Anterior cingulate cortex (tissue), 58 donors: ENCODE data around the gene FABP3.
A peak's percentile ranks its signal among the peaks of the same experiment; 100 is the strongest.

Experiments
- DNase-seq, 58 donors: peaks; one replicate each; lab custom pipeline; 2025; lab: John Stamatoyannopoulos, UW

The FABP3 gene

DNA sequence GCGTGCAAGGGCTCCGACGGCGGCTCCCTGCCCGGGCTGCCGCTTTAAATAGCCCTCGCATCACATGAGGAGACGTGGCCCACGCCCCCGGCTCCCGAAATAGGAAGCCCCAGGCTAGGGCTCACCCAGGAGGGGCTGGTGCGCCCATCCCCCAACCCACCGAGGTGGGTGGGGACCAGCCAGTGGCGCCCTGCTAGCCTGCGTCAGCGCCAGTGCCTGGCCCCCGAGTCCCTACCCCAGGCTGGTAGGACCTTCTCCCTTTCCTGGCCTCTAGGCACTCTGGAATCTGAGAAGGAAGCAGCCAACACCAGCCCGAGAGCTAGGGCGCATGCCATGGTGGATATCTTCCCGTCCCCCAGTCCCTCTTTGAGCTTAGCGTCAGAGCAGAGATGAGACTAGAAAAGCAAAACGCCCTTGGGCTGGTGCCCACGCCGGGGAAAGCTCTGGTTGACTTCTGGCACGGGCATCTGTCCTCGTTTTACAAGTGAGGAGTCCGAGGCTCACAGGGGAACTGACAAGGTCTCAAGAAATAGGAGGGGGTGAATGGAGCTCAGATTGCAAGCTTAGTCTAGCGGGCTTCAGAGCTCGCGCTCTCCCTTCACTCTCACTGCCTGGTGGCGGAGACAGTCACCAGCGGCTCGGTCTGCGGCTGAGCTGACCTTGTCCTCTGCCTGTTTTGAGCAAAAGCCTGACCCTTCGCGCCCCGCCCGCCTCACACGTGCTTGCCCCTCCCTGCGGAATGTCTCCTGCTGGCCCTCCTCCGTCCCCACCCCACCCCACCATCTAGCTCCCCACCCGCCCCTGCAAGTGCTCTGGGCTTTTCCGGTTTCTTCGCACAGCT, at the start of gene FABP3:
Gene FABP3 (minus strand): TSS at position 21 of the 841 bp plus-strand sequence. CDS start 62 bp downstream, outside the sequence.
- peak in 56 of 58 donors; percentile 42 to 86 (median 70) for DNase-seq

DNA sequence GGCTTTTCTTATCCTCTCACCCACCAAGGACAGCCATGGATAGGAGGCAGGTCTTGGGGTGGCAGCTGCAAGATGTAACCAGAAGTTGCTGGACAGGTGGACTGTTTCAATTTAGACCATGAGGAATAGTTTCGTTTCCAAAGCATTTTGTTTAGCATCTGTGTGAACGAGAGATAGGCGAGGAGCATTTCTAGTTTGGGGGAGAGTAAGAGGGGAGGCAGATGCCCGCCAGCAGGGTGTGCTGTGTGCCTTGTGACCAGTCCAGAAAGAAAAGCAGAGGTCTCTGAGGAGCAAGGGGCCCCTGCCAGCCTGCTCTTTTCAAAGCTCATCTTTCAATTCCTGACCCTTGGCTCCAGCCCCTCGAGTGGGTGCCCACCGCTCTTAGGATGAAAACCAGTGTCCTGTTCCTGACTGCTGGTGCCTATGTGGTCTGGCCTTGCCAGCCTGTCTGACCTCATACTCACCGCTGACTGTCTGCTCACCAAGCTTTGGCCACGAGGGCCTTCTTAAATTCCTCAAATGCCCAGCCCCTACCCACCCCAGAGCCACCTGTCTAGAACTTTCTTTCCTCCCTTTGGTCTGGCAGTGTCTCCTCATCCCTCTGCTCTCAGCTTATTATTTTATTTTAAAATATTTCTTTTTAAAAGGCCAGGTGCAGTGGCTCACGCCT, 48.6 kb upstream of the FABP3 start:
- DNase-seq: no peak

DNA sequence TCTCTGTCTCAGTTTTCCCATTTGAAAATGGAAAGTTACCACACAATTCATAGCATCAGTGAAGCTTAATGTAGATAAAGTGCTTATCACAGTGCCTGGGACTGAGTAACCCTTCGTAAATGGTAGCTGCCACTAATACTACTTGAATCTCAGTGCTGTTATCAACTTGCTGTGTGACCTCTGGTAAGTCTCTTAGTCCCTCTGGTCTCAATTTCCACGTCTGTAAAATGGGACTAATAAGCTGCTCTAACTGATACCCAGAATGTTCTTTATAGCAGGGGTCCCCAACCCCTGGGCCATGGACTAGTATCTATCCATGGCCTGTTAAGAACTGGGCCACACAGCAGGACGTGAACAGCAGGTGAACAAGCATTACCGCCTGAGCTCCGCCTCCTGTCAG, 47.8 kb upstream of the FABP3 start:
- DNase-seq: no peak

DNA sequence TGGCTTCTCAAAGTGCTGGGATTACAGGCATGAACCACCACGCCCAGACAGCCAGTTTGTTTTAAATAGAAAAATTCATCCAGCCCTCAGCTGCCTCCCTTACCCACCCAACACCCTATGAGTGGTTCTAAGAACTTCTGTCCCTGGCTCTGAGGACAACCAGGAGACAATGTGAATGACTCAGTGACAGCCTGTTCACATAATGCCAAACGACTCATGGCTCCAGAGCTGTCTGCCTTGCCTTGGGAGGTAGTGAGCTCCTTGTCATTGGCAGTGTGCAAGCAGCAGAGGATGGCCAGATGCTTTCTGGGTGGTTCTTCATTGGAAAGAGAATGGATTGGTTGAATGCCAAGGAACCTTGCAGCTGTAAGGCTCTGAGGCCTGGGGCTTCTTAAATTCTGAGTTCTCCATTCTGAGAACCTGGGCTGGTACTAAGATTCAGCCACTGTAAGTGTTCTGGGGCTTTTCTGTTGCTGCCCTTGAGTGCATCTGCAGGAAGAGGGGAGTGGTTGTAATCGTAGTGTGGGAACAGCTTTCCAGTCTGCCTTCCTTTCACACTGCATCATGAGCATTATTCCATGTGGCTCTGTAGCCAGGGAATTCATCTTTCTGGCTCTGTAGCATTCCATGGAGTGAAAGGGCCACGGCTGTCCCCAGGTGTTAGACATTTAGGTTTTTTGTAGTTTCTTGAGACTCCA, 45.9 kb upstream of the FABP3 start:
- DNase-seq: no peak

DNA sequence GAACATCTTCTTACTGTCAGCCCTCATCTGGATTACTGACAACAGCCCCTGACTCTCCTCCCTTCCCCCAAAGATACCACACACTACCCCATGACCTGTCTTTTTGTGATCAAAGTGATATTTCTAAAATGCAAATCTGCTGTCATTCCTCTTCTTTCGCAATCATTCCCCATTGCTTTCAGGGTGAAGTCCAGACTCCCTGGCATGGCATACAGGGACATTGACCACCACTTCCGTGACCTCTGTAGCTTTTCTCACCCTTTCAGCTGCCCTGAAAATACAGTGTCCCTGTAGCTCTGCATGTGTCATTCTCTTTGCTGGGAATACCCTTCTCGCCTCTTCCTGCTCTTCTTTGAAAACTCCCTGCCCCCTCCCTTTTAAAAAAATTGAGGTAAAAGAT, 44.3 kb upstream of the FABP3 start:
- DNase-seq: no peak

DNA sequence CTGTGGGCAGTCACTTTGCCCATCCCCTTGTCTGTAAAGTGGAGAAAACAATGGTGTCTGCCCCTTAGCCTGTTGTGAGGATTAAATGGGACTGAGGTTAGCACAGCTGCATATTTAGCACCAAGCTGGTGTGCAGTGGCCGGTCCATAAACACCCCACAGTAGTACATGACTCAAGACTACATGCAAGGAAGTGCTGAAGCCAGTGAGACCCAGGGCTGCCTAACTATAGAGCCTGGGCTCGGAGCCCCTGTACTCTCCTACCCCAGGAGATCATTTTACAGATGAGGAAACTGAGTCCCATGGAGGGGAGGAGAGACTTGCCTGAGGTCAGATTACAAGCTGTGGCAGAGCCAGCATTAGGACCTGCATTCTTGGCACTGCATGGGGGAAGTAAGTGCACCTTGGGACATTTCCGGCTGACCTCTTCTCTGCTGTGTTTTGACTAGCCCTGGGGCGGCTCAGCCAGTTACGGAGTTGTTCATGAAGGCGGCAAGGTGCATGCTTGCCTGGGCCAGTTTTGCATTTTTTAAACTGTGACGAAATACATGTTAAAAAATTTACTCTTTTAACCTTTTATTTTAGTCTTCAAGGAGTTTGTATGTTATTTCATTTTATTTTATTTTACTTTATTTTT, 43.3 kb upstream of the FABP3 start:
- DNase-seq: no peak

DNA sequence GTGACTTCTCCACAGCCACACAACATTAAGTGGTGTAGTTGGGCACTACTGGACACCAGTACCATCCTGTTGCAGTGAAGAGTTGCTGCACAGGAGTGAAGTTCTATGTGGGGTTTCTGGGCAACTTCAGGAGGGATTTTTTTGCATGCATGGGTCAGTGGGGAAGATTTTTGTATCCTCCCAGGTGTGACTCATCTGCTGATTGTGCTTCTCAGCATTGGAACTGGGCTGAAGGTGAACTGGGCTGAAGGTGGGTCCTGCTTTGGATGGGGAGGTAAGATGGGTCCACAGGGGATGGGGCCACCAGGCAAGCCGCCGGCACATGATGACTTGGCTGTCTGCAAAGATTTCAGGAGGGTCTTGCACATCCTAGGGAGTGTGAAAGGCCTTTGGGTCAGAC, 42.8 kb upstream of the FABP3 start:
- DNase-seq: no peak

DNA sequence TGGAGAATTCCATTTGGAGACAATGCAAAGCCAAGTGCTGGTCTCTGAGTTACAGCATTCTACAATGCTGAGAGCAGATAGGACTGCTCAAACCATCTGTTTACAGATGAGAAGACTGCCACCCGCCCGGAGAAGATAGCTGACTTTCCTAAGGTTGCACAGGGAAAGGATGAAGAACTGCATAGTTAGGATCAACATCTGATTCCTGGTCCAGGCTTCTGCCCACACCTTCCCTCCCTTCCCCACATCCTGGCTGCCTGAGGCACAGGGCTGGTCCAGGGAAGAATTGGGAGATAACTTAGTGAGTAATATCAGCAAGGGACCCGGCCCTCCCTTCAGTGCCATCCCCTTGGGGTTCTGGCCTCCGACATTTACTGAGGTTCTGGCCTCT, 42.1 kb upstream of the FABP3 start:
- peak in 1 of 58 donors; percentile 4 for DNase-seq

DNA sequence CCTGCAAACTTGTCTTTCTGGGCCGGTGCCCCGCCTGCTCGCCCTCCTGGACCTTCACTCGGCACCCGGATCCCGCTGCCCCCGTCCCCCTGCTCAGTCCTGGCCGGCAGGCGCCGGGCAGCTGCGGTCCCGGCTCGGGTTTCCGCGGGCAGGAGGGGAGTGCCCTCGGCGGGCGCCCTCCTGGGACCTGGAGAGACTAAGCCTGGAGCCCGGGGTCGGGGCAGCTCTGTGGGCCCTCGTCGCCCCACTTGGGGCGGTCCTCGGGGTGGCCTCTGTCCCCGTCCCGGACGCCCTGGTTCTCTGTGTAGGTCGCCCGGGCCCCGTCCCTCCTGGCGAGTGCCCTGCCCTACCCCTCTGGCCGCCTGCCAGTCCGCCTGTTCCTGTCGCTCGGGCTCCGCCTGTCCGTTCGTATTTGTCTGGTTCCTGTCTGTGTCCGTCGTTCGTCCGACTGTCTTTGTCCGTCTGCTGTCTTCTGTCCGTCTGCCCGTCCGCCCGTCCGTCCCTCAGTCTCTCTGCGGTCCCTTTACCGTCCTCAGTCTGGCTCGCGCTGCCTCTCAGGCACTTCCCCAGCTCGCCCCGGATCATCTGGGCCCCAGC, 40.6 kb upstream of the FABP3 start:
- peak in 8 of 58 donors; percentile 3 to 52 (median 7) for DNase-seq

DNA sequence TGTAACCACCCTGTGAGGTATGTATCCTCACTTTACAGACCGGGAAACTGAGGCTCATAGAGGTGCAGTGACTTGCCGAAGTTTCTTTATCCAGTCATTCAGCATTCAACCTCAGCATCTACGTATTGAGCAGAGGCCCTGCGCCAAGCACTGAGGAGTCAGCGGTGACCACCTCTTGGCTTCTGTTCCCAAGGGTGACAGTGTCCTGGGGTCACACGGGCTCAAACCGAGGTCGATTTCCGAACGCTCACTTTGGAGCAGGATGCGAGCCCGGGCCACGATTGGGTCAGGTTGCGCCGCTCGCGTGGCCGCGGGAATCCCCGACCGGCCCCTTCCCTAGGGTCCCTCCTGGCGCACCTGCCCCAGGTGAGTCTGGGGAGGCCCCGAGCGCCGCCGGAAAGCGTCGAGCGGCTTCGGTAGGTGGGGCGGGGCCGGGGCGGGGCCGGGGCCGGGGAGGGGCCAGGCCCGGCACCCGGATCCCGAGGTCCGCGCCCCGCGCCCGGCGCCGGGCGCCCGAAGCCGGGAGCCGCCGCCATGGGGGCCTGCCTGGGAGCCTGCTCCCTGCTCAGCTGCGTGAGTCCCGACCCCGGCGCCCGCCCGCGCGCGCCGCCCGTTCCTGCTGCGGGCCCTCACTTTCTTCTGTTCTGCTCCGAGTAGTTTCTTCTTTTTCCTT, 40.0 kb upstream of the FABP3 start, which contains the start of gene SERINC2:
Gene SERINC2 (plus strand): TSS at position 482 of the 673 bp plus-strand sequence. CDS start 53 bp downstream, at position 535.
- no peak for DNase-seq

DNA sequence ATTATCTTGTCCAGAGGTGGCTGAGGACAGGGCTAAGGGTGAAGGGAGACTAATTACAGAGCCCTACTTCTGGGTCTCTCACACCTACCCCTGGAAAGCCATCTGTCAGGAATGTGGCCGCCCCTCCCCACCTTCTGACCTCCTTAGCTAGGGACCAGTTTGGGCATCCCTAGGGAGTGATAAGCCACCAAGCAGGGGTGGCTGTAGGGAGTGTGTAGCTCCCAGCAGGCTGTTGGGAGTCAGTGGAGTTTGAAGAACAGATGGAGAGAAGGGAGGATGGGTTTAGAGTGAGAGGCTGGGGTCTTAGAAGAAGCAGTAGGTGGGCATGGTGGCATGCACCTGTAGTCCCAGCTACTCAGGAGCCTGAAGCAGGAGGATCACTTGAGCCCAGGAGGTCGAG, 39.3 kb upstream of the FABP3 start:
- no peak for DNase-seq

DNA sequence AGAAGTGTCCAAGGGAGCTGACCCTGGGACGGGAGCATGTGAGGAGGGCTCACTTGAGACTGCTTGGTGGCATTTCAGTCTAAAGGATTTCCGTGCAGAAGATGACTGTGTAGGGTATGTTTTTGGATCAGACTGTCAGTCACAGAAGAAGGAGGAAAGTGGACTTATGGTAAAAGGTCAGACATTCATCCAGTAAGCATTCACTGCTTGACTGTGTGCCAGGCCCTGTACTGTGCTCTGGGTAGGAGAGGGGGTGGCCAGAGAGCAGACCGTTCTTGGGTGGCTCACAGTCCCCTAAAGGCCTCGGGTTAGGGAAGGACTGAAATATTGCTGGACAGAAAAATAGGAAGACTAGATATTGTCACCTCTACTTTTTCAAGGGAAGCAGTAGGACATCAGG, 38.0 kb upstream of the FABP3 start:
- DNase-seq: no peak

DNA sequence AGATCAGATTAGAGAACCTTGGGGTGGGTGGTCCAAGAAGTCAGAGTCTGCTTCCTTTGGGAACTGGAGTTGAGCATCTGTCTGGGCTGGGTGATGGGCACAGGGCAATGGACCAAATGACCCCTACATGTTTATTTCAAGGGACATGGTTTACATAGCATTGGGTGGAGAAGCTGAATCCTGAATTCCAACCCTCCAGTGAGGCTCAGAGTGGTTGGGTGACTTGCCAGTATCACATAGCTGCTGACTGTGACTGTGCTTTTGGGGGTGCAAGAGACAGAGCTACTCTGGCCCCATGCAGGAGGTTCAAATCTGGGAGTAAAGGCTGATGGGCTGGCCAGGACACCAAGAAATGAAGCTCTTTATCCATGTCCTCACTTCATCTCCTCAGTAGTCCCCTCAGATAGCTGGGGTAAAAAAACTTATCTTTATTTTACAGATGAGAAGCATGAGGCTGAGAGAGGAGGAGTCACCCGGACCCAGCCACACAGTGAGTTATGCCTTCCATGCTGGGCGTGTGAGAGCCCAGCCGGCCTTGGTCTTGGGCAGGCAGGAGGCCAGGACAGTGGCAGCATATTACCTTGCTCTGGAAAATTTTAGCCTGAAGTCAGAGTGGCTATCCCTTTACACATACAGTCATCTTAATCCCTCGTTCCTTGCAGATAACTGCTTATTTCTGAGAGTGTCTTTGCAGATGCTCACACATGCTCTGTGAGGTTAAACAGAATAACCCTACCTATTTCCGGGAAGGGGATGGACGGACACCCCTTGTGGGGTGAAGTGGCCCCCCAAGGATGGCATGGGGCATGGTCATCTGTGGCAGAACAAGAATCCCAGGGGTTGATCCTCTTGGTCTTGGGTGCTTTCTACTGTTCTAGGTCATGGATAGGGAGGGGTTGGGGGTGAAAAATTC, 37.3 kb upstream of the FABP3 start:
- DNase-seq: no peak

DNA sequence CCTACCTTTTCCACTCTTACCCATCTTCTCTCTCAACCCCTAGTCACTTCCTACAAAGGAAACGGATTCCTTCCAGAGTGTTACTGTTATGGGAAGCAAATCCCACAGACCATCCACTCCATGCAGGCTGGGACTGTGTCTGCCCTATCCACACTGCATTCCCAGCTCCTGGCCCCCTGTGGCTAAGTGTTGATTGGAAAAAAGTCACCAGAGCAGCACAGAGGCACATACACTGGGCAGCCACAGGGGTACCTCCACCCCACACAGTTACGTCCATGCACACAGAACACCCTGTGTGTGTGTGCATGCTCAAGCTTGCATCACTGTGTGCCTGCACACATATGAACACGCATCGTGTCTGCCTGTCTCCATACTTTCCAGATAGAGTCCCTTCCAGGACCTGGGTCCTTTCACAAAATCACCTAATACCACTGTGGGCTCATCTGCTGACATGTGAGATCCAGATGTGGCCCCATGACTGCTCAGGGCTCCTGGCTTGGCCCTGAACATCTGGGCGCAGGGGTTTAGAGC, 36.0 kb upstream of the FABP3 start:
- DNase-seq: no peak

DNA sequence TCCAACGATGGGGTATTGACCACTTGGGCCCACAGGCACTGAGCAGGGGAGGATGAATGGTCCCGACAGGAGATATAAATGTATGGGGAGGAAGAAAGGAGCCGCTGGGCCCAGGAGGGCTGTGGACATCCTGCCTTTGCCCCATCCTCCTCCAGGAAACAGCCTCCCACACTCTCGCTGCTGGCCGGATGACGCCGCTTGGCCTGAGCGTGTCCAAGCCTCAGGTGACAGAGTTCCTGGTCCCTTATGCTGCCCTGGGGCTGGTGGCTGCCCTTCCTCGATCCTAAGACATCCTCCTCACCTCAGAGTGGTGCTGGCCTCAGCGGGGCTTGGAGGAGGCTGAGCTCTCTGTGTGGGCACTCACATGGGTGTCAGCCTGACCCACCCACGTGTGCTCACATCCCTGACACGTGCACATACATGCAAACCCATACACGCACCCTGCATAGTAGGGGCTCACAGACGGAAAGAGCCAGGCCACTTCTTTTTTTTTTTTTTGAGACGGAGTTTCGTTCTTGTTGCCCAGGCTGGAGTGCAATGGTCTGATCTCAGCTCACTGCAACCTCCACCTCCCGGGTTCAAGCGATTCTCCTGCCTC, 34.3 kb upstream of the FABP3 start:
- no peak for DNase-seq

DNA sequence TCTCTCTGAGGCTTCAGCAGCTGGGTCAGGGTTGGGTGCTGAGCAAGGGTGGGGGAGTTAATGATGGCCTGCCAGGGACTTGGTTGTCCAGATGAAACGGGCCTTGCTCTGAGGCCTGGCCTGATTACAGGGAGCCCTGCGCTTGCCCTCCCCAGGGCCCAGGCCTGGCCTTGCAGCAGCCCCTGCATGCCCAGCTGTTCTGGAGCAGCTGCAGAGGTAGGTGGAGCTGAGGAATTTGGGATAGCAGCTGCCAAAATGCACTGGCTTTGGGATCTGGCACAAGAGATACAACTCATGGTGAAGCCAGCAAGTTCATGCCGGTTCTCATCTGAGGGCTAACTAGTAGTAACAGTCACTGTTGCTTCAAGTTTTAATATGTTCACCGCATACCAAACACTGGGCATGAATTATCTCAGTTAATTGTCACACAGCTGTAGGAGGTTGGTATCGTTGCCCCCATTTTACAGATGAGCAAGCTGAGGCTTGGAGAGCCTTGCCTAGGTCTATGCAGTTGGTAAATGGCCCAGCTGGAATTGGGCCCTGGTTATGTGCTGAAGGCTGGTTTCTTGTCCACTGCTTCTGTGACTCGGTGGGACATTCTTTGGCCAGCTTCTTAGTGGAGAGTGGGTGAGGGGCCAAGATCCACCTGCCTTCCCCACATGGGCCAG, 32.8 kb upstream of the FABP3 start:
- no peak for DNase-seq

DNA sequence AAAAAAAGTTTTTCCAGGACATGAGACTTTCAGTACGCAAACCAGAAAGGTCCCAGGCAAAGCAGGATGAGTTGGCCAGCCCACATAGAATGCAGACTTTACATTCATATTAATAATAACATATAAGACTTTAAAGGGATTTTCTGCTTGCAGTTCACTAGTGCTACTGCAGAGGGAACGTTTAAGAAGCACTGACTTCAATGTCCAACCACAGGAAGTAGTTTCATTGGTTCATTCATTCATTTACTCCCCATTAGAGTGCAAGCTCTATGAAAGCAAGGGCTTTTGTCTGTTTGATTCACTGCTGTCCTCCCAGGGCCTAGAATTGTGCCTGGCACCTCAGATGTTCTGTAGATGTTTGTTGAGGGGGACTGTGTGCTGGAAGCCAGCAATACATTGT, 28.4 kb upstream of the FABP3 start:
- no peak for DNase-seq
